ENCODE results near the gene TIMM17B. TPM values are rescaled to one million over a fixed set of nuclear protein-coding genes. Genes with fewer than 3 reads are reported as not detected.

Gene TIMM17B
- total and polyA plus RNA-seq, 2 of the 8 experiments (the other 6 are each of a cell fraction or from before 2014, with no cell fraction given), result 77.8 to 246 TPM

- H3K9me3 ChIP-seq (ENCODE audit: insufficient read depth in 2 of 2, low read depth in 1 of 2, low read length in 1 of 2), result no peaks in the 10 kb centered on the region
- H2BK12ac ChIP-seq (ENCODE audit: low read depth, low read length), result no peak overlapping the region
- POLR2A ChIA-PET (ENCODE audit: partially characterized antibody), result interaction anchor here (0.6 to 30.9 kb wide), 9 partner anchors 7 to 107 kb away, joined by 3 to 572 read pairs (median 4); partner anchors contain the start of gene SLC35A2
- no peaks in the 10 kb centered on the region for H4K20me1 ChIP-seq (replicated peaks in 1 of 2; ENCODE audit: control insufficient read depth in 1 of 2, insufficient read depth in 2 of 2, low read length in 2 of 2)
- H3K36me3 ChIP-seq (ENCODE audit: control insufficient read depth in 2 of 4, insufficient read depth in 4 of 4, low read length in 3 of 4), result peaks cover 6 to 33% (median 16%) of the 10 kb centered on the region in 4 experiments; a peak in 6 of 8 replicates
- no peak overlapping the region for H3K56ac ChIP-seq (replicated peaks; ENCODE audit: insufficient read length, low read depth, low read length)
- no peak overlapping the region for H3K14ac ChIP-seq (ENCODE audit: insufficient read length)
- TF ChIP-seq CBX8 (IDR thresholded peaks at IDR 0.05; ENCODE audit: borderline replicate concordance, low read depth, low read length), result no peak
- TF ChIP-seq ZNF274 (IDR thresholded peaks at IDR 0.05; ENCODE audit: borderline replicate concordance, extremely low read depth, low read length), result no peak
- TF ChIP-seq NANOG (IDR thresholded peaks at IDR 0.05; ENCODE audit: insufficient read depth, low read depth, low read length, poor library complexity, severe bottlenecking), result no peak
- no peak for TF ChIP-seq POLR2A (IDR thresholded peaks at IDR 0.05; ENCODE audit: control extremely low read depth in 1 of 2, low read depth in 2 of 2, low read length in 2 of 2)
- no peak for TF ChIP-seq EP300 (IDR thresholded peaks at IDR 0.05; ENCODE audit: borderline replicate concordance in 1 of 2, low read depth in 2 of 2, low read length in 2 of 2)
- TF ChIP-seq HDAC2 (IDR thresholded peaks at IDR 0.05; ENCODE audit: borderline replicate concordance in 1 of 2, low read depth in 2 of 2, low read length in 2 of 2), result no peak
- TF ChIP-seq SRF (IDR thresholded peaks at IDR 0.05; ENCODE audit: low read depth, low read length), result no peak
- TF ChIP-seq BRCA1 (IDR thresholded peaks at IDR 0.05; ENCODE audit: low read depth, low read length), result no peak
- no peak for TF ChIP-seq SIN3A (conservative IDR thresholded peaks at IDR 0.05 in 1 of 2, IDR thresholded peaks at IDR 0.05 in 1 of 2; ENCODE audit: low read depth in 1 of 2, low read length in 2 of 2)
- TF ChIP-seq CTBP2 (IDR thresholded peaks at IDR 0.05; ENCODE audit: borderline replicate concordance, insufficient read depth, insufficient read length, low read length), result no peak
- TF ChIP-seq MAFK (IDR thresholded peaks at IDR 0.05; ENCODE audit: low read depth, low read length), result no peak
- TF ChIP-seq BACH1 (IDR thresholded peaks at IDR 0.05; ENCODE audit: low read length), result no peak
- no peak for TF ChIP-seq RXRA (IDR thresholded peaks at IDR 0.05; ENCODE audit: insufficient read depth, low read depth, low read length)
- H2AK5ac ChIP-seq (ENCODE audit: low read depth, low read length), result no peak overlapping the region
- H3K23ac ChIP-seq (ENCODE audit: insufficient read length), result no peak overlapping the region
- no peak overlapping the region for H2AFZ ChIP-seq (ENCODE audit: low read length)
- CTCF ChIA-PET (ENCODE audit: partially characterized antibody), result interaction anchor here (1.0 to 1.6 kb wide), 2 partner anchors 18 to 33 kb away, joined by 3 to 4 read pairs; no protein-coding TSS in a partner anchor
- H2BK120ac ChIP-seq (replicated peaks; ENCODE audit: low read depth, low read length), result no peak overlapping the region
- peaks cover 0 to 6% of the 10 kb centered on the region in 2 experiments; a peak in 1 of 4 replicates for H3K79me2 ChIP-seq (ENCODE audit: control insufficient read depth in 1 of 2, insufficient read depth in 2 of 2, low read length in 2 of 2)
- H4K91ac ChIP-seq (replicated peaks; ENCODE audit: insufficient read length, low read length), result no peak overlapping the region
- H3K4me2 ChIP-seq (ENCODE audit: insufficient read depth in 1 of 2, low read depth in 2 of 2, low read length in 2 of 2), result no peak overlapping the region
- H2BK20ac ChIP-seq (ENCODE audit: low read length), result no peak overlapping the region
- no peak overlapping the region for H4K5ac ChIP-seq (ENCODE audit: insufficient read length, low read depth, low read length)
- H4K8ac ChIP-seq (ENCODE audit: extremely low read depth, insufficient read depth, low read length), result no peak overlapping the region
- no peaks in the 10 kb centered on the region for H3K23me2 ChIP-seq (ENCODE audit: low read depth, low read length)
- no peak overlapping the region for H3K4ac ChIP-seq (replicated peaks; ENCODE audit: insufficient read length, low read depth, low read length)
- no peak overlapping the region for H3K27ac ChIP-seq (ENCODE audit: low read depth, low read length)
- H3K18ac ChIP-seq (ENCODE audit: extremely low read depth, low read length), result no peak overlapping the region
- no peak for FAIRE-seq
- H3K27me3 ChIP-seq (replicated peaks in 1 of 4; ENCODE audit: control insufficient read depth in 3 of 4, extremely low read depth in 1 of 4, insufficient read depth in 3 of 4, low read length in 3 of 4), result no peaks in the 10 kb centered on the region
- H3K4me1 ChIP-seq (replicated peaks in 1 of 4; ENCODE audit: control insufficient read depth in 3 of 4, insufficient read depth in 4 of 4, low read length in 3 of 4), result peaks cover 0 to 3% (median 0%) of the 10 kb centered on the region in 4 experiments; a peak in 1 of 7 replicates
- no peak overlapping the region for H3K4me3 ChIP-seq (ENCODE audit: extremely low read depth in 1 of 4, insufficient read depth in 2 of 4, low read depth in 3 of 4, low read length in 4 of 4)
- H2BK15ac ChIP-seq (ENCODE audit: low read length), result no peak overlapping the region
- DNase-seq (ENCODE audit: low read depth in 1 of 2, low spot score in 2 of 2), result no peak
- no peak overlapping the region for H2BK5ac ChIP-seq (ENCODE audit: low read depth, low read length)
- no peak overlapping the region for H3K9ac ChIP-seq (replicated peaks in 1 of 4; ENCODE audit: extremely low read depth in 1 of 4, low read depth in 3 of 4, low read length in 3 of 4)
- H3K79me1 ChIP-seq (ENCODE audit: low read depth, low read length), result no peaks in the 10 kb centered on the region
- 70% methylated on average over 5 of the region's 8 CpGs; no CpG with 5 or more reads in 1 of the 2 experiments for WGBS, 2 experiments (ENCODE audit: extremely low coverage in 1 of 2, insufficient coverage in 1 of 2, insufficient read length in 1 of 2, insufficient replicate concordance in 2 of 2, low coverage in 1 of 2, low lambda C conversion rate in 2 of 2, missing lambda C conversion rate in 1 of 2)
These were observed 6.6 kb upstream of the TIMM17B start for GRCh38 chrX:48904180-48904579.
